HL-60/S4 treated with phorbol 12-myristate 13-acetate at 8.2 ng/mL for 4 days and 3 days (cell line): ENCODE measurements around the gene RRP9.
"Not testable (repeated sequence)": the region's sequence is repeated elsewhere in the genome, so short reads cannot be mapped to it uniquely, and the experiment has no call there.

Source experiments
- in situ Hi-C: fragments of 300-500 bp; cut with MboI; formaldehyde crosslinking; loops from 2 replicates; pipeline ENCODE4 v1.15.0; 2022; ENCODE audit warnings: low sequenced_read_pairs

Gene RRP9

GRCh38 chr3:51916418-51916817 lies 25.3 kb downstream of the RRP9 start:
- in situ Hi-C loops: no loop called here

GRCh38 chr3:51908026-51908425 lies 33.7 kb downstream of the RRP9 start:
- in situ Hi-C loops: no loop called here

GRCh38 chr3:51904034-51904823 lies 37.5 kb downstream of the RRP9 start:
- in situ Hi-C loops: no loop called here

- in situ Hi-C loops: not testable (repeated sequence)
Observed at GRCh38 chr3:51902361-51902760, 39.3 kb downstream of the RRP9 start.

GRCh38 chr3:51900043-51900442 lies 41.7 kb downstream of the RRP9 start:
- in situ Hi-C loops: not testable (repeated sequence)

- in situ Hi-C loops: no loop called here
Observed at GRCh38 chr3:51897391-51897790, 44.3 kb downstream of the RRP9 start.

- in situ Hi-C loops: no loop called here
Observed at GRCh38 chr3:51896607-51897305, 44.9 kb downstream of the RRP9 start.

GRCh38 chr3:51894939-51895338 lies 46.8 kb downstream of the RRP9 start:
- in situ Hi-C loops: no loop called here

- in situ Hi-C loops: no loop called here
Observed at GRCh38 chr3:51894391-51894790, 47.3 kb downstream of the RRP9 start.

- in situ Hi-C loops: no loop called here
Observed at GRCh38 chr3:51891242-51892039, 50.3 kb downstream of the RRP9 start.

- in situ Hi-C loops: no loop called here
Observed at GRCh38 chr3:51888463-51889105, 53.1 kb downstream of the RRP9 start.

GRCh38 chr3:51887620-51888019 lies 54.1 kb downstream of the RRP9 start:
- in situ Hi-C loops: no loop called here

- in situ Hi-C loops: no loop called here
Observed at GRCh38 chr3:51886447-51886846, 55.3 kb downstream of the RRP9 start.
